H9 (cell line): ENCODE results near the gene EPB41L4A. TPM values are rescaled to one million over a fixed set of nuclear protein-coding genes. Genes with fewer than 3 reads are reported as not detected.

Source experiments
- DNase-seq: peaks from one replicate; pipeline ENCODE4 v3.0.0-alpha.2; 2017
- H2AFZ ChIP-seq: one replicate; pipeline ENCODE4 v1.6.1; 2013; ENCODE audit warnings: mild to moderate bottlenecking, low read length, control low read depth, moderate library complexity
- H2AK5ac ChIP-seq: 2 replicates; pipeline ENCODE4 v1.6.1; 2013; ENCODE audit warnings: low read length, control low read depth, mixed read lengths; ENCODE audit not compliant: insufficient read length
- H2BK120ac ChIP-seq: one replicate; pipeline ENCODE4 v1.6.1; 2013; ENCODE audit warnings: low read depth, mild to moderate bottlenecking, low read length, control low read depth, inconsistent platforms; ENCODE audit not compliant: poor library complexity, severe bottlenecking
- H2BK12ac ChIP-seq: 2 replicates; pipeline ENCODE4 v1.6.1; 2013; ENCODE audit warnings: low read length, control low read depth, mixed read lengths, low read depth; ENCODE audit not compliant: insufficient read length
- H2BK15ac ChIP-seq: 2 replicates; pipeline ENCODE4 v1.6.1; 2013; ENCODE audit warnings: low read depth, low read length, control low read depth
- H2BK20ac ChIP-seq: one replicate; pipeline ENCODE4 v1.6.1; 2013; ENCODE audit warnings: low read depth, mild to moderate bottlenecking, low read length, control low read depth, inconsistent platforms; ENCODE audit not compliant: poor library complexity, severe bottlenecking
- H2BK5ac ChIP-seq: 2 replicates; pipeline ENCODE4 v1.6.1; 2013; ENCODE audit warnings: low read length, control low read depth, mixed read lengths; ENCODE audit not compliant: insufficient read length
- H3K14ac ChIP-seq: 2 replicates; pipeline ENCODE4 v1.6.1; 2013; ENCODE audit warnings: low read length, control low read depth; ENCODE audit not compliant: insufficient read depth
- H3K18ac ChIP-seq: 2 replicates; pipeline ENCODE4 v1.6.1; 2013; ENCODE audit warnings: low read depth, mild to moderate bottlenecking, mixed read lengths, low read length, control low read depth; ENCODE audit not compliant: insufficient read length
- H3K23ac ChIP-seq: 2 replicates; pipeline ENCODE4 v1.6.1; 2013; ENCODE audit warnings: low read length, control low read depth, mixed read lengths, low read depth; ENCODE audit not compliant: insufficient read length
- H3K23me2 ChIP-seq: 2 replicates; pipeline ENCODE4 v1.6.1; 2013; ENCODE audit warnings: low read depth, mild to moderate bottlenecking, mixed read lengths, low read length, control low read depth; ENCODE audit not compliant: insufficient read length, poor library complexity, severe bottlenecking
- H3K27ac ChIP-seq: 2 replicates; pipeline ENCODE4 v1.5.1; 2013; ENCODE audit warnings: low read length, control low read depth, mixed read lengths, low read depth; ENCODE audit not compliant: insufficient read length
- H3K27me3 ChIP-seq: 2 replicates; pipeline ENCODE4 v1.6.1; 2013; ENCODE audit warnings: low read length, control low read depth, inconsistent platforms; ENCODE audit not compliant: insufficient read depth
- H3K4ac ChIP-seq: 2 replicates; pipeline ENCODE4 v1.6.1; 2013; ENCODE audit warnings: low read depth, mild to moderate bottlenecking, control low read depth, inconsistent platforms, low read length, moderate library complexity
- H3K4me1 ChIP-seq: 2 replicates; pipeline ENCODE4 v1.6.1; 2013; ENCODE audit warnings: low read length, control low read depth, inconsistent platforms; ENCODE audit not compliant: insufficient read depth
- H3K4me2 ChIP-seq: 2 replicates; pipeline ENCODE4 v1.6.1; 2013; ENCODE audit warnings: low read length, control low read depth, mixed read lengths; ENCODE audit not compliant: insufficient read length, insufficient read depth
- H3K56ac ChIP-seq: 2 replicates; pipeline ENCODE4 v1.6.1; 2013; ENCODE audit warnings: low read depth, mild to moderate bottlenecking, mixed read lengths, low read length, control low read depth; ENCODE audit not compliant: insufficient read length
- H3K79me1 ChIP-seq: 2 replicates; pipeline ENCODE4 v1.6.1; 2013; ENCODE audit warnings: low read depth, mild to moderate bottlenecking, moderate library complexity, low read length, control low read depth, inconsistent platforms; ENCODE audit not compliant: insufficient read depth, poor library complexity, severe bottlenecking
- H3K79me2 ChIP-seq: 2 replicates; pipeline ENCODE4 v1.6.1; 2013; ENCODE audit warnings: low read length, control low read depth, inconsistent platforms; ENCODE audit not compliant: insufficient read depth
- H3K9ac ChIP-seq: 2 replicates; pipeline ENCODE4 v1.6.1; 2013; ENCODE audit warnings: low read length, control low read depth, mixed read lengths; ENCODE audit not compliant: insufficient read length; ENCODE audit errors: extremely low read depth
- H3K9me3 ChIP-seq: one replicate; pipeline ENCODE4 v1.6.1; 2013; ENCODE audit warnings: low read depth, low read length, inconsistent platforms; ENCODE audit not compliant: control insufficient read depth
- H3T11ph ChIP-seq: one replicate; pipeline ENCODE4 v1.6.1; 2013; ENCODE audit warnings: mild to moderate bottlenecking, low read length, control low read depth, inconsistent platforms
- H4K20me1 ChIP-seq: one replicate; pipeline ENCODE4 v1.6.1; 2013; ENCODE audit not compliant: control insufficient read depth, insufficient read length, insufficient read depth
- H4K5ac ChIP-seq: 2 replicates; pipeline ENCODE4 v1.6.1; 2013; ENCODE audit warnings: low read depth, mild to moderate bottlenecking, mixed read lengths, low read length, control low read depth; ENCODE audit not compliant: insufficient read length
- H4K8ac ChIP-seq: replicated peaks from 2 replicates; pipeline ENCODE4 v1.6.1; 2013; ENCODE audit warnings: low read length, control low read depth, mixed read lengths, low read depth; ENCODE audit not compliant: insufficient read length
- H4K91ac ChIP-seq: 2 replicates; pipeline ENCODE4 v1.6.1; 2013; ENCODE audit warnings: low read depth, mild to moderate bottlenecking, moderate library complexity, mixed read lengths, low read length, control low read depth; ENCODE audit not compliant: insufficient read length
- H3K27ac Mint-ChIP-seq, 3 experiments: 2 replicates in 2 of 3; 3 replicates in 1 of 3; pipeline ENCODE4 v1.8.0; 2020 to 2021; ENCODE audit warnings: mixed read lengths in 3 of 3, mild to moderate bottlenecking in 1 of 3, moderate library complexity in 1 of 3
- H3K27me3 Mint-ChIP-seq: 2 replicates; pipeline ENCODE4 v1.8.0; 2021; ENCODE audit warnings: low read depth, mild to moderate bottlenecking, moderate library complexity, mixed read lengths
- H3K36me3 Mint-ChIP-seq, 3 experiments: 2 replicates in 2 of 3; 3 replicates in 1 of 3; pipeline ENCODE4 v1.8.0; 2020 to 2021; ENCODE audit warnings: low read depth in 3 of 3, mixed read lengths in 3 of 3; ENCODE audit not compliant: insufficient read depth in 1 of 3
- H3K4me1 Mint-ChIP-seq, 2 experiments: 2 replicates each; pipeline ENCODE4 v1.8.0; 2020; ENCODE audit warnings: mixed read lengths in 2 of 2
- H3K4me3 Mint-ChIP-seq, 2 experiments: 2 replicates in 1 of 2; 3 replicates in 1 of 2; pipeline ENCODE4 v1.8.0; 2020 to 2021; ENCODE audit warnings: mild to moderate bottlenecking in 2 of 2, mixed read lengths in 2 of 2, moderate library complexity in 1 of 2
- H3K9me3 Mint-ChIP-seq, 2 experiments: 2 replicates in 1 of 2; 3 replicates in 1 of 2; pipeline ENCODE4 v1.8.0; 2020; ENCODE audit warnings: mild to moderate bottlenecking in 2 of 2, mixed read lengths in 2 of 2, moderate library complexity in 1 of 2
- WGBS: extraction: QIAGEN DNeasy Blood & Tissue Kit; methylation state at CpG from one replicate; pipeline ENCODE4 v1.1.7; 2013; ENCODE audit warnings: missing lambda C conversion rate, low lambda C conversion rate, mixed read lengths; ENCODE audit not compliant: insufficient read length; ENCODE audit errors: extremely low coverage; 5-methylcytosine and 5-hydroxymethylcytosine counted together
- total RNA-seq: library from RNA; stranded (reverse); gene quantifications from 2 replicates; pipeline ENCODE4 v1.2.1, GENCODE V29; 2021
- TF ChIP-seq, protein P1 (sequence below): fragments of 200-600 bp; sonication (generic); conservative IDR thresholded peaks from 3 replicates; pipeline ENCODE4 v1.8.0; 2021; ENCODE audit warnings: antibody characterized with exemption, mild to moderate bottlenecking

Gene EPB41L4A
- total RNA-seq, 1 experiment from 2014 or later = 4.9 TPM

- H3K4me3 Mint-ChIP-seq = no peak overlapping the region
- no peaks in the 10 kb centered on the region for H3K36me3 Mint-ChIP-seq
- no peaks in the 10 kb centered on the region for H3K9me3 Mint-ChIP-seq
- Histone ChIP-seq H2BK120ac (no peak overlapping the region), H2BK12ac (no peak overlapping the region), H4K5ac (no peak overlapping the region), H3T11ph (no peak overlapping the region), H2BK5ac (no peak overlapping the region), H3K27ac (no peak overlapping the region), H2BK20ac (no peak overlapping the region), H3K14ac (no peak overlapping the region), H2AK5ac (no peak overlapping the region), H4K91ac (no peak overlapping the region), H3K9ac (no peak overlapping the region), H3K4me2 (no peak overlapping the region), H4K8ac (no peak overlapping the region), H3K4ac (no peak overlapping the region), H3K18ac (no peak overlapping the region), H2AFZ (no peak overlapping the region), H3K27me3 (no peaks in the 10 kb centered on the region), H2BK15ac (no peak overlapping the region), H3K9me3 (no peaks in the 10 kb centered on the region), H4K20me1 (no peaks in the 10 kb centered on the region), H3K4me1 (no peaks in the 10 kb centered on the region), H3K23me2 (no peaks in the 10 kb centered on the region), H3K23ac (no peak overlapping the region), H3K79me1 (no peaks in the 10 kb centered on the region), H3K79me2 (no peaks in the 10 kb centered on the region), H3K56ac (no peak overlapping the region)
- H3K4me1 Mint-ChIP-seq = peaks cover 20 to 28% of the 10 kb centered on the region in 2 experiments
- H3K27ac Mint-ChIP-seq = no peak overlapping the region; a peak in 1 of 7 replicates
- no peak for DNase-seq
- TF ChIP-seq, protein P1, sequence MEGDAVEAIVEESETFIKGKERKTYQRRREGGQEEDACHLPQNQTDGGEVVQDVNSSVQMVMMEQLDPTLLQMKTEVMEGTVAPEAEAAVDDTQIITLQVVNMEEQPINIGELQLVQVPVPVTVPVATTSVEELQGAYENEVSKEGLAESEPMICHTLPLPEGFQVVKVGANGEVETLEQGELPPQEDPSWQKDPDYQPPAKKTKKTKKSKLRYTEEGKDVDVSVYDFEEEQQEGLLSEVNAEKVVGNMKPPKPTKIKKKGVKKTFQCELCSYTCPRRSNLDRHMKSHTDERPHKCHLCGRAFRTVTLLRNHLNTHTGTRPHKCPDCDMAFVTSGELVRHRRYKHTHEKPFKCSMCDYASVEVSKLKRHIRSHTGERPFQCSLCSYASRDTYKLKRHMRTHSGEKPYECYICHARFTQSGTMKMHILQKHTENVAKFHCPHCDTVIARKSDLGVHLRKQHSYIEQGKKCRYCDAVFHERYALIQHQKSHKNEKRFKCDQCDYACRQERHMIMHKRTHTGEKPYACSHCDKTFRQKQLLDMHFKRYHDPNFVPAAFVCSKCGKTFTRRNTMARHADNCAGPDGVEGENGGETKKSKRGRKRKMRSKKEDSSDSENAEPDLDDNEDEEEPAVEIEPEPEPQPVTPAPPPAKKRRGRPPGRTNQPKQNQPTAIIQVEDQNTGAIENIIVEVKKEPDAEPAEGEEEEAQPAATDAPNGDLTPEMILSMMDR = no peak
- H3K27me3 Mint-ChIP-seq = no peaks in the 10 kb centered on the region; the same call in 1 of the 2 replicates
- no CpG with 5 or more reads among the region's 8 CpGs for WGBS
Measured at GRCh38 chr5:112339761-112340160, 79.3 kb downstream of the EPB41L4A start.
